Measurements from ENCODE around the gene ZNF436. TPM values are rescaled to one million over a fixed set of nuclear protein-coding genes. Genes with fewer than 3 reads are reported as not detected.
"Not testable (repeated sequence)": the region's sequence is repeated elsewhere in the genome, so short reads cannot be mapped to it uniquely, and the experiment has no call there.

The ZNF436 gene
- total and polyA plus RNA-seq, 9 of the 15 experiments (the other 6 are each of a cell fraction or from before 2014, with no cell fraction given) = 2.1 to 11.3 (median 6.8) TPM

GRCh38 chr1:23380719-23381118 is 11.1 kb upstream of the ZNF436 start (continued):
- TF ChIP-seq MXI1 (IDR thresholded peaks at IDR 0.05; ENCODE audit: low read depth, low read length) (no peak), CXXC5 (CRISPR knock-in tag; IDR thresholded peaks at IDR 0.05) (no peak), KAT7 (CRISPR knock-in tag; IDR thresholded peaks at IDR 0.05; ENCODE audit: borderline replicate concordance) (no peak), CBFA2T3 (IDR thresholded peaks at IDR 0.05) (peak; percentile 56), ZNF316 (IDR thresholded peaks at IDR 0.05) (peak; percentile 83), GABPB1 (CRISPR knock-in tag; IDR thresholded peaks at IDR 0.05) (no peak), THRB (CRISPR knock-in tag; conservative IDR thresholded peaks at IDR 0.05) (no peak), FOXK1 (CRISPR knock-in tag; IDR thresholded peaks at IDR 0.05; ENCODE audit: borderline replicate concordance) (no peak), ZNF551 (CRISPR knock-in tag; IDR thresholded peaks at IDR 0.05) (no peak), BMI1 (IDR thresholded peaks at IDR 0.05; ENCODE audit: low read length) (no peak)

GRCh38 chr1:23380236-23380635 is 10.6 kb upstream of the ZNF436 start:
- POLR2A ChIA-PET = interaction anchor here (0.8 to 1.2 kb wide), 2 partner anchors 9 to 12 kb away, joined by 3 to 4 read pairs; no protein-coding TSS in a partner anchor
- TF ChIP-seq HDGF (IDR thresholded peaks at IDR 0.05) (0 out of 2 replicates have a peak, but pooled peaks have one; percentile 19), MCM3 (IDR thresholded peaks at IDR 0.05) (peak; percentile 33; the same call in 1 of the 2 replicates), SMARCA5 (IDR thresholded peaks at IDR 0.05) (peak; percentile 61; the same call in 1 of the 2 replicates)
- DNase-seq (ENCODE audit: extremely low read depth in 1 of 4, low spot score in 3 of 4); H4K20me1 ChIP-seq (replicated peaks; ENCODE audit: control insufficient read depth, insufficient read depth, low read length); H3K9me1 ChIP-seq (ENCODE audit: control insufficient read depth, insufficient read depth, low read length); H3K36me3 ChIP-seq (ENCODE audit: control insufficient read depth, insufficient read depth, low read length); H3K79me2 ChIP-seq (ENCODE audit: control insufficient read depth, insufficient read depth, low read length); H3K9me3 ChIP-seq (replicated peaks; ENCODE audit: control insufficient read depth, insufficient read depth, low read depth, low read length); H3K4me2 ChIP-seq (ENCODE audit: insufficient read depth, low read length); intact Hi-C loops (cut with micrococcal nuclease); FAIRE-seq; BruUV-seq (replicated peaks); CTCF ChIA-PET (ENCODE audit: low intra/inter-chr PET ratio); H3K4me3 ChIP-seq; H3K27me3 ChIP-seq (ENCODE audit: control insufficient read depth in 2 of 2, insufficient read depth in 2 of 2, low read length in 2 of 2); H3K27ac ChIP-seq (ENCODE audit: extremely low read depth, low read depth, low read length); in situ Hi-C loops (cut with MboI): not testable (repeated sequence)
- Histone ChIP-seq H3K9ac (ENCODE audit: insufficient read depth in 1 of 2, low read depth in 2 of 2, low read length in 2 of 2) (peak overlapping the region; percentile 4 to 7; a peak in 1 of 4 replicates), H3K4me1 (replicated peaks in 1 of 2; ENCODE audit: control insufficient read depth in 2 of 2, insufficient read depth in 2 of 2, low read length in 2 of 2) (peaks cover 26 to 38% of the 10 kb centered on the region in 2 experiments), H2AFZ (ENCODE audit: low read depth, low read length) (peak overlapping the region; percentile 74)
- peak; percentile 21 for ATAC-seq
- 40% methylated on average over 4 of the region's 4 CpGs for WGBS (ENCODE audit: insufficient coverage, low coverage, missing lambda C conversion rate)
